Keratinocyte (primary cell): Measurements from ENCODE around the gene DEUP1. TPM values are rescaled to one million over a fixed set of nuclear protein-coding genes. Genes with fewer than 3 reads are reported as not detected.

Source experiments
- DNase-seq: peaks from one replicate; pipeline ENCODE4 v3.0.0-alpha.2; 2011; ENCODE audit warnings: low read depth, missing footprints, low spot score
- FAIRE-seq: peaks from 2 replicates; lab custom pipeline; 2011; peaks lifted over from hg19 to GRCh38; lab: Jason Lieb, UNC
- H2AFZ ChIP-seq: 2 replicates; pipeline ENCODE4 v1.6.0; 2012; ENCODE audit warnings: low read length, control low read depth, inconsistent platforms; ENCODE audit not compliant: control insufficient read depth
- H3K27ac ChIP-seq: 2 replicates; pipeline ENCODE4 v1.5.1; 2011; ENCODE audit warnings: low read length; ENCODE audit not compliant: control insufficient read depth, insufficient read depth
- H3K27me3 ChIP-seq: 3 replicates; pipeline ENCODE4 v1.6.0; 2011; ENCODE audit warnings: low read length; ENCODE audit not compliant: control insufficient read depth, insufficient read depth; ENCODE audit errors: extremely low read depth
- H3K36me3 ChIP-seq, 2 experiments: 2 replicates in 1 of 2; 3 replicates in 1 of 2; pipeline ENCODE4 v1.5.1; 2011; ENCODE audit warnings: low read length in 2 of 2, mild to moderate bottlenecking in 1 of 2; ENCODE audit not compliant: control insufficient read depth in 2 of 2, insufficient read depth in 2 of 2; ENCODE audit errors: extremely low read depth in 1 of 2
- H3K4me1 ChIP-seq: 3 replicates; pipeline ENCODE4 v1.5.1; 2011; ENCODE audit warnings: low read length; ENCODE audit not compliant: control insufficient read depth, insufficient read depth; ENCODE audit errors: extremely low read depth
- H3K4me2 ChIP-seq: 3 replicates; pipeline ENCODE4 v1.6.0; 2011; ENCODE audit warnings: low read depth, low read length; ENCODE audit not compliant: control insufficient read depth, insufficient read depth; ENCODE audit errors: extremely low read depth
- H3K4me3 ChIP-seq, 3 experiments: fragments of 200-600 bp in 1 of 3; sonication (generic) in 1 of 3; 2 replicates in 2 of 3; 3 replicates in 1 of 3; pipeline ENCODE4 v1.5.1; 2011 to 2016; ENCODE audit warnings: low read length in 3 of 3, mild to moderate bottlenecking in 3 of 3, control low read depth in 2 of 3, inconsistent platforms in 1 of 3, low read depth in 1 of 3, mixed read lengths in 1 of 3, mixed run types in 1 of 3, moderate library complexity in 1 of 3; ENCODE audit not compliant: control insufficient read depth in 2 of 3, insufficient read depth in 2 of 3; ENCODE audit errors: extremely low read depth in 1 of 3
- H3K79me2 ChIP-seq: 2 replicates; pipeline ENCODE4 v1.6.0; 2012; ENCODE audit warnings: low read length; ENCODE audit not compliant: control insufficient read depth, insufficient read depth
- H3K9ac ChIP-seq: 3 replicates; pipeline ENCODE4 v1.6.0; 2011; ENCODE audit warnings: low read length; ENCODE audit not compliant: control insufficient read depth, insufficient read depth; ENCODE audit errors: extremely low read depth
- H3K9me1 ChIP-seq: 3 replicates; pipeline ENCODE4 v1.6.0; 2011; ENCODE audit warnings: low read length; ENCODE audit not compliant: control insufficient read depth, insufficient read depth; ENCODE audit errors: extremely low read depth
- H3K9me3 ChIP-seq: 2 replicates; pipeline ENCODE4 v1.5.1; 2012; ENCODE audit warnings: low read depth, low read length; ENCODE audit not compliant: control insufficient read depth
- H4K20me1 ChIP-seq: 3 replicates; pipeline ENCODE4 v1.6.0; 2011; ENCODE audit warnings: low read length; ENCODE audit not compliant: control insufficient read depth, insufficient read depth; ENCODE audit errors: extremely low read depth
- CTCF ChIP-seq, 3 experiments: IDR thresholded peaks in 1 of 3; conservative IDR thresholded peaks in 1 of 3; optimal IDR thresholded peaks in 1 of 3; 2 replicates in 2 of 3; 3 replicates in 1 of 3; pipeline versions ENCODE3 to v1.5.1; 2011; ENCODE audit warnings: low read length in 3 of 3, mild to moderate bottlenecking in 3 of 3, moderate library complexity in 2 of 3, control low read depth in 1 of 3, inconsistent platforms in 1 of 3; ENCODE audit not compliant: insufficient read depth in 2 of 3; ENCODE audit errors: extremely low read depth in 1 of 3
- EZH2 ChIP-seq: IDR thresholded peaks from one replicate; pipeline ENCODE4 v1.6.1; 2012; ENCODE audit warnings: inconsistent platforms, mild to moderate bottlenecking, low read length, moderate library complexity
- dilution Hi-C: fragments of 300-500 bp; cut with MboI; formaldehyde crosslinking; loops from one replicate; pipeline ENCODE4 v1.7.0; 2020; ENCODE audit warnings: low sequenced_read_pairs; ENCODE audit not compliant: extremely low pct_ligation_motif_present
- polyA plus RNA-seq, 5 experiments: library from polyadenylated mRNA; depleted of rRNA in 3 of 5; stranded (reverse) in 3 of 5; stranded (forward) in 1 of 5; unstranded in 1 of 5; fragments of >200 nt; gene quantifications; 1 replicate in 1 of 5; 2 replicates in 3 of 5; 3 replicates in 1 of 5; pipeline versions ENCODE4 v1.2.1 to v1.2.3, GENCODE V29; 2011 to 2012; ENCODE audit warnings: missing spikeins in 2 of 5, low read depth in 1 of 5, low replicate concordance in 1 of 5

Gene DEUP1
- polyA plus RNA-seq, 1 donor (not counting 4 experiments of a cell fraction or from before 2014, with no cell fraction given): 0.12 TPM

GRCh38 chr11:93410441-93410840, 79.9 kb downstream of the DEUP1 start:
- FAIRE-seq (no peak), DNase-seq (no peak)
- no peak overlapping the region for H3K27ac ChIP-seq
- dilution Hi-C loops: no loop called here
- H4K20me1 ChIP-seq: no peaks in the 10 kb centered on the region
- H2AFZ ChIP-seq: no peak overlapping the region
- no peak overlapping the region for H3K4me2 ChIP-seq
- no peaks in the 10 kb centered on the region for H3K36me3 ChIP-seq
- no peaks in the 10 kb centered on the region for H3K9me1 ChIP-seq
- H3K27me3 ChIP-seq: no peaks in the 10 kb centered on the region
- no peak overlapping the region for H3K9ac ChIP-seq
- no peak for TF ChIP-seq CTCF (optimal IDR thresholded peaks at IDR 0.05 in 1 of 3, IDR thresholded peaks at IDR 0.05 in 1 of 3, conservative IDR thresholded peaks at IDR 0.05 in 1 of 3; ENCODE audit: extremely low read depth in 1 of 3, insufficient read depth in 2 of 3, low read length in 3 of 3)
- no peak for TF ChIP-seq EZH2
- no peaks in the 10 kb centered on the region for H3K79me2 ChIP-seq
- no peak overlapping the region for H3K4me3 ChIP-seq
- no peaks in the 10 kb centered on the region for H3K9me3 ChIP-seq
- no peaks in the 10 kb centered on the region for H3K4me1 ChIP-seq

GRCh38 chr11:93411705-93412104, 81.2 kb downstream of the DEUP1 start:
- Histone ChIP-seq H3K4me3 (no peak overlapping the region), H4K20me1 (no peaks in the 10 kb centered on the region), H3K9me1 (no peaks in the 10 kb centered on the region), H3K4me1 (no peaks in the 10 kb centered on the region), H3K27ac (no peak overlapping the region), H3K9me3 (no peaks in the 10 kb centered on the region), H2AFZ (no peak overlapping the region), H3K36me3 (no peaks in the 10 kb centered on the region), H3K4me2 (no peak overlapping the region), H3K79me2 (no peaks in the 10 kb centered on the region), H3K27me3 (no peaks in the 10 kb centered on the region), H3K9ac (no peak overlapping the region)
- DNase-seq: no peak
- dilution Hi-C loops: no loop called here
- FAIRE-seq: no peak
- TF ChIP-seq EZH2 (no peak), CTCF (optimal IDR thresholded peaks at IDR 0.05 in 1 of 3, IDR thresholded peaks at IDR 0.05 in 1 of 3, conservative IDR thresholded peaks at IDR 0.05 in 1 of 3; ENCODE audit: extremely low read depth in 1 of 3, insufficient read depth in 2 of 3, low read length in 3 of 3) (no peak)
